Sigmoid colon (tissue), 4 donors: Measurements from ENCODE around the gene FAM13C.

ENCODE experiments used
- CTCF ChIP-seq, 4 experiments: fragments of 450-650 bp in 3 of 4; fragments of 200-600 bp in 1 of 4; IDR thresholded peaks; one replicate each; pipeline ENCODE4 v1.5.1; 2016 to 2019; ENCODE audit warnings: antibody characterized with exemption in 4 of 4, mild to moderate bottlenecking in 3 of 4, moderate library complexity in 2 of 4
- EP300 ChIP-seq, 4 donors: sonication (generic); formaldehyde crosslinking; IDR thresholded peaks; one replicate each; pipeline ENCODE4 v1.6.1; 2017; ENCODE audit warnings: antibody characterized with exemption in 4 of 4

- TF ChIP-seq CTCF (IDR thresholded peaks at IDR 0.05) (no peak), EP300 (IDR thresholded peaks at IDR 0.05) (no peak)
Measured at GRCh38 chr10:59272061-59272460, 90.3 kb downstream of the FAM13C start.
